HG03469 (cell line): ENCODE data around the gene ENTHD1.
"Not testable (repeated sequence)": the region's sequence is repeated elsewhere in the genome, so short reads cannot be mapped to it uniquely, and the experiment has no call there.

Experiments
- ATAC-seq: cut with Tn5 transposase; IDR thresholded peaks from one replicate; pipeline ENCODE4 v1.9.1; 2021; ENCODE audit warnings: mild to moderate bottlenecking, moderate library complexity, moderate number of reproducible peaks; ENCODE audit not compliant: unreplicated experiment

The ENTHD1 gene

DNA sequence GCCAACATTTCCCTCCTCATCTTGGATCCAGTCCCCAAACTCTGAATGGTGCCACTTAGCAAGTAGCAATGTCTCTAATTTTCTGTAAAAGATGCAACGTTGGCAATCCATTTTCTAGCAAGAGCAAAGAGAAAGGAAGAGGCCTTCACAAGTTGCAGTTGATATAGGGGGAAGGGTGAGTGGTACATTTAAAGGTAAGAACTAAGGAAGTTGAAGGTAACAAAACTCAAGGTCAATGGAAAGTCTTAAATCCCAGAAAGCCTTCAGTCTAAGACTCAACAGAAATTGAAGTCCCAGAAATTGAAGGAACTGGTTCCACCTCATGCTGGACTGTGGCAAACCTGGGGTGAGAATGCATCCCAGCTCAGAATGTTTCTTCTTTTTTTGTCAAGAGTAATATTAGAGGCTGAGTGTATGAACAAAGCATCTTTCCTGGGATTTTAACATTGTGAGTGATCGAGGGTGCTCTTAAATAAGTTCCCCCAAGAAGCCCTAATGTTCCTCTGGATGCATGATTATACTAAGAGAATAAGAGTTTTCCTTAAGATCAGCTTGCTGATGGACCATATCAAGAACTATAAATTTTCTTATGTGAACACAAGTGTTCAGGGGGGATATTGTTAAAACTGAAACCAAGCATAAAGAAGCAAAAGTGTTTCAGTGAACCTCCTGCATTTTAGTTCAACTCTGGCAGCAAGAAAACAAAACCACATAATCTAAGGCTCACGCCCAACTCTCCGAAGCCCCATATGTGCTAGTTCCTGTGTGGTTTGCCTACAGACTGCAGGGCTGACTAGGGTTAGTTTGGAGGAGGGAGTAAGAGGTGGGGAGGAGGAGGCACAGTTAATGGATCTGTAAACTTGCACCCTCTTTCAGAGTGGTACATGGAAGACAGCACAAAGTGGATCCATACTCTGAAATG lies 7.0 kb upstream of the ENTHD1 start, which contains the start of gene GRAP2:
Gene GRAP2 (plus strand): TSS at position 779 of the 922 bp plus-strand sequence. CDS start 46,023 bp downstream, outside the sequence.
- ATAC-seq: peak; percentile 33

- peak; percentile 58 for ATAC-seq
Measured at GRCh38 chr22:39898997-39899396, 5.4 kb upstream of the ENTHD1 start.

DNA sequence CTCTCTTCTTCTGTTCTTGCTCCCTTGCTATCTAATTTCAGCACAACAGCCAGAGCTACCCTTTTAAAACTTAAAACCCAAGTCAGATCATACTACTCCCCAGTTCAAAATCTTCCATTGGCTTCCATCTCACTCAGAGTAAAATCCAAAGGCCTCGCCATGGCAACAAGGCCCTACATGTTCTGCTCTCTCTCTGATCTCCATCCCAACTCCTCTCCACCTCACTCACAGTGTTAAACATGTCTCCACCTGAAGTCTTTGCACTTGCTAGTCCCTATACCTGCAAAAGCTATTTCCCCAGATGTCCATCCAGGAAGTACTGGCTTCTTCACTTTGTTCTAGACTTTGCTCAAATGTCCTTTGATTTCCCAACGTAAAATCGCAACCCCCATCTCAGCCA lies 4.3 kb upstream of the ENTHD1 start:
- ATAC-seq: no peak

DNA sequence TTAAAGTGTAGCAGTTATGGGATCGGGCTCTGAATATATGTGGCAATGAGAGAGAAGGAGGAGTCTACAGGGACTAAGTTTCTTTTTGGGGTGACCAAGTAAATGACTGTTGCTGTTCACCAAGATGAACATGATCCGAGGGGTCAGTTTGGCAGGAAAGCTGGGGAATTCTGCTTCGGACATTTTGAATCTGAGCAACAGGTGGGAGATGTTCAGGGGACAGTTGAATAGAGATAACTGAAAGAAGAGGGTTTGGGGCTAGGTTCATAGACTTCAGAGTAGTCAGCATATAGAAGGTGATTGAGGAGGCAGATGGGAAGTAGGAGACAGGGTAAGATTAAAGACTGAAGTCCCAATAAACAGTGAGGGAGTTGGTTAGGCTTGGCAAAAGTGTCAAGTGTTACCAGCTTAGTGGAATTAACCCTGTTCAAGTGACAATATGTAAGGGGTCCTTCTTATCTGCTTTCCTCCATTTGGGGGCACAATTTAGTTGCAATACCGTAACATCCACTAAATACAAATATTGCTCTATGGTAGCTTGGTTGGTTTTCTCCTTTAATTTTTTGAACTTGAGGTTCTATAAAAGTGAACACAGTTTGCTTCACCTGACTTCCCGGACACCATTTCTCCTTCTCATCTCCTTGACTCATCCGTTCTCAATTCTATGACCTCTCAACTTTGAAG lies 2.9 kb upstream of the ENTHD1 start:
- no peak for ATAC-seq

GRCh38 chr22:39895682-39896081 lies 2.1 kb upstream of the ENTHD1 start:
- no peak for ATAC-seq

DNA sequence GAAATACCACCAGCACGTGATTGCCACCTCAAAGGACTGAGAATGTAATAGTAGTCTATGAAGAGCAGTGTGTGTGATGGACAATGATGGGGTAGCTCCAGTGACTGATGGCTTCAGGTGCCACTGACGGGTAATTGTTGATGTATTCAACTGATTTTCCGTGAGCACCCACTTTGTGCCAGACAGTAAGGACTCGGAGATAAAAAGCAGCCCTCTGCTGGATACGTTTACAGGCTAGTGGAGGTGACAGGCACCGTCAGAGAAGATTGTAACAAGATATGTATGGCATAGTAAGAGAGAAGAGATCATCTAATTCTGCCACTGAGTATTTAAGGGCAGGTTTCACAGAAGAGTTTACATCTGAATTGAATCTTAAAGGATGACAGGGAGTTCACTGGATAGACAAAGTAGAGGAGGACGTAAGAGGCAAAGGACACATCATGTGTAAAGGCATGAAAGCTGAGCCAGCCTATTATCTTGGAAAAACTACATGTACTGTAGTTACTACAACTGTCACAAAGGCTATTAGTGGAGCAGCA lies 1.1 kb upstream of the ENTHD1 start:
- no peak for ATAC-seq

GRCh38 chr22:39889924-39890323 lies 3.6 kb downstream of the ENTHD1 start:
- not testable (repeated sequence) for ATAC-seq

- ATAC-seq: no peak
Measured at GRCh38 chr22:39883057-39883456, 10.5 kb downstream of the ENTHD1 start.

DNA sequence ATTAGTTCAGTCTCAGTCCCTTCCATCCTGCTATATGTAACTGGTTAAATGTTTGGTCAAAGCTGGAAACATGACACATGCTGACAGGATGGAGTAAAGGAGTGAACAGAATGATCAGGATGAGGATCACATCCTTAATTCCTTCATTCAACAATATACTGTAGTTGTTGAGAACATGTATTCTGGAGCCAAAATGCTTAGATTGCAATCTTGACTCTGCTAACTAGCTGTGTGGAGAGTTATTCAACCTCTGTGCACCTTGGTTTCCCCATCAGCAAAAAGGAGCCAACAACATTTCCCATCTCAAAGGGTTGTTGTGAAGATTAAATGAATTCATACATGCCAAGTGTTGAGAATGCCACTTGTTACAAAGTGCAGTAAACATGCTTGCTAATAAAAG lies 12.8 kb downstream of the ENTHD1 start:
- ATAC-seq: no peak

GRCh38 chr22:39877079-39877845 lies 16.3 kb downstream of the ENTHD1 start:
- no peak for ATAC-seq

DNA sequence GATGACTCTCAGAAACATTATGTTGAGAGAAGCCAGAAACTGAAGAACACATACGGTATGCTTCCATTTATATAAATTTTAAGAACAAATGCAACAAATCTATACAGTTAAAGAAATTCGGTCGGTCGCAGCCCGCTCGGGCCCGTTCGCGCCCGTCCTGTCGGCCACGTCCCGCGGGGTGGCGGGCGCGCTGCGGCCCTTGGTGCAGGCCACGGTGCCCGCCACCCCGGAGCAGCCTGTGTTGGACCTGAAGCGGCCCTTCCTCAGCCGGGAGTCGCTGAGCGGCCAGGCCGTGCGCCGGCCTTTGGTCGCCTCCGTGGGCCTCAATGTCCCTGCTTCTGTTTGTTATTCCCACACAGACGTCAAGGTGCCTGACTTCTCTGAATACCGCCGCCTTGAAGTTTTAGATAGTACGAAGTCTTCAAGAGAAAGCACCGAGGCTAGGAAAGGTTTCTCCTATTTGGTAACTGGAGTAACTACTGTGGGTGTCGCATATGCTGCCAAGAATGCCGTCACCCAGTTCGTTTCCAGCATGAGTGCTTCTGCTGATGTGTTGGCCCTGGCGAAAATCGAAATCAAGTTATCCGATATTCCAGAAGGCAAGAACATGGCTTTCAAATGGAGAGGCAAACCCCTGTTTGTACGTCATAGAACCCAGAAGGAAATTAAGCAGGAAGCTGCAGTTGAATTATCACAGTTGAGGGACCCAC lies 18.2 kb downstream of the ENTHD1 start:
- ATAC-seq: not testable (repeated sequence)

DNA sequence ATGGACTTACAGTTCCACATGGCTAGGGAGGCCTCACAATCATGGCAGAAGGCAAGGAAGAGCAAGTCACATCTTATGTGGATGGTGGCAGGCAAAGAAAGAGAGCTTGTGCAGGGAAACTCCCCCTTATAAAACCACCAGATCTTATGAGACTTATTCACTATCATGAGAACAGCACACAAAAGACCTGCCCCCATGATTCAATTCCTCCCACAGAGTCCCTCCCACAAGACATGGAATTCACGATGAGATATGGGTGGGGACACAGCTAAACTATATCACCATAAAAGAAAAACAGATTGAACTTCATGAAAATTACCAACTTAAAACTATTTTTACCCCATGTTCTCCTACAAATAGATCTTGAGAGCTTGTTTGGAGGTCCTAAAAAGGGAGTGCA lies 19.6 kb downstream of the ENTHD1 start:
- no peak for ATAC-seq

- no peak for ATAC-seq
Measured at GRCh38 chr22:39872548-39872947, 21.0 kb downstream of the ENTHD1 start.

- ATAC-seq: no peak
Measured at GRCh38 chr22:39871008-39871798, 22.4 kb downstream of the ENTHD1 start.

- ATAC-seq: not testable (repeated sequence)
Measured at GRCh38 chr22:39869797-39870196, 23.8 kb downstream of the ENTHD1 start.

GRCh38 chr22:39868741-39869140 lies 24.8 kb downstream of the ENTHD1 start:
- no peak for ATAC-seq

GRCh38 chr22:39859903-39860588 lies 33.5 kb downstream of the ENTHD1 start:
- no peak for ATAC-seq

DNA sequence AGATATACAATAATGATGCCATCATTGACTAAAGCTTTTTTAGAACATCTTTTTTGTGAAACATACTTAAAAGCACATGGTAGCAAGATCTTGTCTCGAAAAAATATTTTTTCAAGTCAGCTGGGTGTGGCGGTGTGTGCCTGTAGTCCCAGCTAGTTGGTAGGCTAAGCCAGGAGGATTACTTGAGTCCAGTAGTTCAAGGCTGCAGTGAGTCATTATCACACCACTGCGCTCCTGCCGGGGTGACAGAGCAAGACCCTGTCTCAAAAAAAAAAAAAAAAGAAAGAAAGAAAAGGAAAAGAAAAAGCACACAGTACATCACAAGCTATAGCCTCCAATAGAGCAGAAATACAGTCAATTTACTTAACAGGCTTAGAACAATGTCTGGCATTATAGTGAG lies 37.0 kb downstream of the ENTHD1 start:
- no peak for ATAC-seq

GRCh38 chr22:39852799-39853198 lies 40.8 kb downstream of the ENTHD1 start:
- ATAC-seq: no peak
